ENCODE results near the gene NDRG2.

Gene NDRG2

DNA sequence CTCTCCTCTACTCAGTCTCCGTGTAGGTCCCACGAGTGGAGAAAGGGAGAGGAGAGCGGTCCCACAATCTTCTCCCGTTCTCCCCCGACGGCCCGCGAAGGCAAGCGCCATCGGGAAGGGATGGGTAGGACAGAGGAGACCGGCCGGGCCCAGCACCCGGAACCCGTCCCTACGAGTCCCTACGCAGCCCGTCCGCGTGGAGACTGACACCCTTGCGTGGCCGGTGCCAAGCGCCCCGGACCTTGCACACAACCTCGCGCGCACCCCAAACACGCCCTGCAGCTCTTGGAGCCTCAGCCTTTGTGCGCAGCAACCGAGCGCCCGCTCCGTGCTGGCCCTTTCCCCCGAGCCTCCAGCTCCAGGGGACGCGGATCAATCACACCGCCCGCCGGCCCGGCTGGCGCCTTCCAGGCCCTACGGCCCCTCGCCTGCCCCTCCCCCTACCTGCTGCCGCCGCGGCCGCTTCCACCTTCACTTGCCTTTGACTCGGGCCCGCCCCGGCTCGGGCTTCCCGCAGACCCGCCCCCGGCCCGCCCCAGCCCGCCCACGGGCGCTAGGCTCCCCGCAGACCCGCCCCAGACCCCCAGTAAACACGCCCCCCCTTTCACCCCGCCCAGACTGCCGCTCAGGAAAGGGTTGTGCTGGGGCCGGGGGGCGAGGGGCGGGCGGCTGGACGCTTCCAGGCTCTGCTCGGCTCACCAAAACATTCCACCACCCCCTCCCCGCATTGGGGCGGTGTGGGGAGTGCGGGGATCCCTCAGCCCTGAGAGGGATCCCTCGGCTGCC lies at the start of gene NDRG2:
Gene NDRG2 (minus strand): TSS at position 477 of the 786 bp plus-strand sequence. CDS start 1,746 bp downstream, outside the sequence.
- H3K27ac ChIP-seq, result peak within 1 kb of the TSS; percentile 70; the same call in 1 of the 2 replicates
- TF ChIP-seq CTCF (conservative IDR thresholded peaks at IDR 0.05), result no peak

DNA sequence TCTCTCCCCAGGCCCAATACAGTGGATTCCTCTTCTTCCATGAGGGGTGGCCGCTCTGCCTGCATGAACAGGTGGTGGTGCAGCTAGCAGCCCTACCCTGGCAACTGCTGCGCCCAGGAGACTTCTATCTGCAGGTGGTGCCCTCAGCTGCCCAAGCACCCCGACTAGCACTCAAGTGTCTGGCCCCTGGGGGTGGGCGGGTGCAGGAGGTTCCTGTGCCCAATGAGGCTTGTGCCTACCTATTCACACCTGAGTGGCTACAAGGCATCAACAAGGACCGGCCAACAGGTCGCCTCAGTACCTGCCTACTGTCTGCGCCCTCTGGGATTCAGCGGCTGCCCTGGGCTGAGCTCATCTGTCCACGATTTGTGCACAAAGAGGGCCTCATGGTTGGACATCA lies 49.1 kb upstream of the NDRG2 start:
- no peak for TF ChIP-seq CTCF (conservative IDR thresholded peaks at IDR 0.05)
- no peak overlapping the region for H3K27ac ChIP-seq

DNA sequence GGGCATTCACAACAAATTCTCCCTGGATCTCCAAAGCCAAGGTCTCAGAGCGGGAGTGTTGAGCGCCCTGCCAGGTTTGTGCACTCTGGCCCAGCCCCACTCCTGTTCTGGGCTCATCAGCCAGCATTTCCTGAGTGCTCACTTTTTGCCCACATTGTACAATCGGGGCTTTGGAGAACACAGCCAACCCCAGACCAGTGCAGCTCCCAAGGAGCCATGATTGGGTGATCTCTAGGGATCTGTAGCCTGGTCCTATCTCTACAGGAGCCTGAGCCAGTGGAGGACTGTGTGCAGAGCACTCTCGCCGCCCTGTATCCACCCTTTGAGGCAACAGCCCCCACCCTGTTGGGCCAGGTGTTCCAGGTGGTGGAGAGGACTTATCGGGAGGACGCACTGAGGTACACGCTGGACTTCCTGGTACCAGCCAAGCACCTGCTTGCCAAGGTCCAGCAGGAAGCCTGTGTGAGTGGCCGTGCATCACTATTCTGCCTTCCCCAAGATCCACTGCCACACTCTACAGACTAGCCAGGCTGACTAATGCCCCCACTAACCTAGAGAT lies 48.0 kb upstream of the NDRG2 start:
- TF ChIP-seq CTCF (conservative IDR thresholded peaks at IDR 0.05), result no peak
- no peak overlapping the region for H3K27ac ChIP-seq

DNA sequence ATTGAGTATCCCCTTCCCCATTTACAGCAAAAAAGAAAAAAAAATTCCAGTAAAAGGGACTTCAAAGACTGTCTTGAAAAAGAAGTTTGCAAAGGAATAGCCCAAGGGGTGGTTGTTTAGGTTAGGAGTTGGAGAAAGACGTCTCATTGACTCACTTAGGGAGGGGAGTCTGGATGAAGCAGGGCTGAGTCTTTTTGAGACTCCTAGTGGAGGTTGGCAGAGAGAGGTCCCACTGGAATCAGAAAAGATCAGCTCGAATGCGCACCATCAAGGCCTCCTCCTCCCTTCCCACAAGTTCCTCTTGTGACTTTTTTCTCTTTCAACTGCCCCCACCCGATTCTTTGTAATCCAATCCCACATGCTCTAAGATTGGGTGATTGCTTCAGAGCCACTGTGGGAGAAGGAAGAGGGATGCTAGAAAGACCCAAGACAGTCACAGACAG lies 47.2 kb upstream of the NDRG2 start:
- no peak overlapping the region for H3K27ac ChIP-seq
- no peak for TF ChIP-seq CTCF (conservative IDR thresholded peaks at IDR 0.05)

DNA sequence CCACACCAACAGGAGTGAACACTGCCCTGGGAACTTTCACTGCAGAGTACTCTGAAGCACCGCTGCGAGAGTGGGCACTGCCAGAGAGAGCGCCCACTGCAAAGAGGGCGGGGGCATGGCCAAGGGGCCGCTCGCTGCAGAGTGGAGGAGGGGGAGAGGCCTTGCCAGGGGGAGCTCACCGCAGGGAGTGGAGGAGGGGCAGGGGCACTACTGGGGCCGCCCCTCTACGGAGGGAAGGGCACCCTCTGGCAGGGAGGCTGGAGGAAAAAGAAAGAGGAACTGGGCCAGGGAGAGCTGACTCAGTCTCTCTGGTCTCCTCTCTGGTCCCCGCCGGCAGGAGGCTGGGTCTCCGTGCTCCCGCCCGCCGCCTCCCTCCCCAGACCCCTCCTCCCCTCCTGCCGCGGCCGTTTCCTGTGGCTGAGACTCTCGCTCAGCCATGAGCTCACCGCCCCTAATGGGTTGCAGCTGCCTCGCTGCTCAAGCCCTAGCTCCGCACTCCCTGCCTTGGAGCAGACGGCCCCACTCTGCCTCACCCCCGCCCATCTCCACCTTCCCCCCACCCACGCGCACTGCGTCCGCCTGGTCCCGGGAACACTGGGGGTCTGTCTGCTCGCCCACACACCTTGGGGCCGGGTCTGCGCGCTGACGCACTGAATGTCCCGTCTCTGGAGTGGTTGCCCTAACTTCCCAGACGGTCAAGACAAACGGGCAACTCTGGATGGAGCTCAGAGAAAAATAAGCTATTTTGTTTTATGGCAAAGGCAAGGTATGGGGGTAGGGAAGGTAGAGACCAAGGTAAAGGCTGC lies 46.6 kb upstream of the NDRG2 start:
- peak overlapping the region; percentile 42; the same call in 1 of the 2 replicates for H3K27ac ChIP-seq
- TF ChIP-seq CTCF (conservative IDR thresholded peaks at IDR 0.05), result no peak

DNA sequence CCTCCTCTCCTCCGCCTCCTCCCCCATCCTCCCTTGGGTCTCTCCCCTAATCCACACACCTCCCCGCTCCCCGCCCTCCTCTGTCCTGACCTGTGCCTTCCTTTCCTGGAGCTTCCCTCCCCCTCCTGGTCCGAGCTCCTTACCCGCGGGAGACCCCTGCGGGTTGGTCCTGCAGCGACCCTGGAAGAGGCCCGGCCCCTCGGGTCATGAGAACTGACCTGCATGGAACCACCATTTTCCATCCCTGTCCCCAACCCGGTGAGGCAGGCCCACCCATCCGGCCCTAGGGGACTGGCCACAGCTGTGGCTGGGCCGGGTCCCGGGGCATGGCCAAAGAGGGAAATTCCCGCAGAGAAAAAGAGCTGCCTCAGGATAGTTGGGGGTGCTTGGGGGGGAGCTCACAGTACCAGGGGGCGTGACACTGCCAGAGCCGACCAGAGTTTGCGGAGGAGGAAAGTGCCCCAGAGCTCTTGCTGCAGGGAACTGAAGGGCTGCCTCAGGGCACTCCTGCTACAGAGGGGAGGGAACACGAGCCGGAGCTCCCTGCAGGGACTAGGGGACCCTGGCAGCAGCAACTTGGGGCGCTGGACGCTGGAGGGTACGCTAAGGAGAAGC lies 45.9 kb upstream of the NDRG2 start:
- peak overlapping the region; percentile 42; the same call in 1 of the 2 replicates for H3K27ac ChIP-seq
- no peak for TF ChIP-seq CTCF (conservative IDR thresholded peaks at IDR 0.05)

Data from VCaP (cell line).